NCI-H187 treated with DMSO at 0.1 percent for 48 hours (cell line): ENCODE results near the gene CTIF.

Experiments used
- DNase-seq: peaks from one replicate; lab custom pipeline; 2025; lab: John Stamatoyannopoulos, UW

Gene CTIF

GRCh38 chr18:48732767-48733424, 194.1 kb downstream of the CTIF start:
- DNase-seq = no peak

GRCh38 chr18:48733643-48734253, 194.9 kb downstream of the CTIF start:
- DNase-seq = no peak

GRCh38 chr18:48734460-48734859, 195.6 kb downstream of the CTIF start:
- no peak for DNase-seq

GRCh38 chr18:48735080-48735676, 196.3 kb downstream of the CTIF start:
- DNase-seq = no peak

- no peak for DNase-seq
Measured at GRCh38 chr18:48735681-48736255, 196.9 kb downstream of the CTIF start.

- no peak for DNase-seq
Measured at GRCh38 chr18:48736321-48737260, 197.8 kb downstream of the CTIF start.

- DNase-seq = no peak
Measured at GRCh38 chr18:48739266-48740067, 200.6 kb downstream of the CTIF start.

- DNase-seq = no peak
Measured at GRCh38 chr18:48740068-48740440, 201.2 kb downstream of the CTIF start.

GRCh38 chr18:48740851-48741485, 202.1 kb downstream of the CTIF start:
- DNase-seq = no peak

- DNase-seq = no peak
Measured at GRCh38 chr18:48741866-48742265, 203.0 kb downstream of the CTIF start.

- DNase-seq = no peak
Measured at GRCh38 chr18:48742304-48742703, 203.5 kb downstream of the CTIF start.

GRCh38 chr18:48742706-48743475, 204.1 kb downstream of the CTIF start:
- no peak for DNase-seq

- no peak for DNase-seq
Measured at GRCh38 chr18:48743886-48744285, 205.1 kb downstream of the CTIF start.

- DNase-seq = no peak
Measured at GRCh38 chr18:48745293-48745692, 206.5 kb downstream of the CTIF start.

- no peak for DNase-seq
Measured at GRCh38 chr18:48749768-48750167, 210.9 kb downstream of the CTIF start.

GRCh38 chr18:48750485-48751175, 211.8 kb downstream of the CTIF start:
- DNase-seq = no peak

GRCh38 chr18:48751727-48752468, 213.1 kb downstream of the CTIF start:
- DNase-seq = no peak

GRCh38 chr18:48752478-48752877, 213.6 kb downstream of the CTIF start:
- no peak for DNase-seq

- no peak for DNase-seq
Measured at GRCh38 chr18:48752928-48753327, 214.1 kb downstream of the CTIF start.
